IMR-90 (cell line): Measurements from ENCODE around the gene PTPN7. TPM values are rescaled to one million over a fixed set of nuclear protein-coding genes. Genes with fewer than 3 reads are reported as not detected.
"Not testable (repeated sequence)": the region's sequence is repeated elsewhere in the genome, so short reads cannot be mapped to it uniquely, and the experiment has no call there.

Source experiments
- ATAC-seq: fragments of 200-7000 bp; cut with Tn5 transposase; 2 replicates; pipeline ENCODE4 v1.9.1; 2020; ENCODE audit warnings: low read depth, mild to moderate bottlenecking, moderate library complexity
- BruUV-seq: library from RNA; stranded (reverse); fragments of 400-500 nt; replicated peaks from 2 replicates; lab custom pipeline; 2021; lab: Mats Ljungman, UMichigan
- CTCF ChIA-PET: fragments of 300-600 bp; formaldehyde crosslinking; extraction: SDS; loops from one replicate; lab custom pipeline; 2021; ENCODE audit warnings: antibody characterized with exemption; lab: Yijun Ruan, JAX
- POLR2A ChIA-PET: fragments of 300-600 bp; sonication (Branson Sonifier 250); formaldehyde crosslinking; loops from one replicate; lab custom pipeline; 2022; ENCODE audit warnings: antibody characterized with exemption; ENCODE audit not compliant: unreplicated experiment; lab: Charles Lee
- DNase-seq: peaks from one replicate; pipeline ENCODE4 v3.0.0; 2013
- H2AFZ ChIP-seq: replicated peaks from 2 replicates; pipeline ENCODE3; 2013; ENCODE audit warnings: low read length, mild to moderate bottlenecking; ENCODE audit not compliant: poor library complexity
- H2AK5ac ChIP-seq: 2 replicates; pipeline ENCODE4 v1.6.1; 2013; ENCODE audit warnings: low read depth, low read length, inconsistent platforms
- H2AK9ac ChIP-seq: replicated peaks from 2 replicates; pipeline ENCODE3; 2013; ENCODE audit warnings: mild to moderate bottlenecking, low read depth, low read length, moderate library complexity; ENCODE audit not compliant: poor library complexity
- H2BK120ac ChIP-seq: 2 replicates; pipeline ENCODE4 v1.6.1; 2013; ENCODE audit warnings: low read depth, low read length, inconsistent platforms
- H2BK15ac ChIP-seq: 3 replicates; pipeline ENCODE4 v1.6.1; 2013; ENCODE audit warnings: low read depth, low read length, inconsistent platforms
- H2BK20ac ChIP-seq: 2 replicates; pipeline ENCODE4 v1.6.1; 2013; ENCODE audit warnings: low read depth, mild to moderate bottlenecking, inconsistent platforms, low read length, moderate library complexity
- H2BK5ac ChIP-seq: 2 replicates; pipeline ENCODE4 v1.6.1; 2013; ENCODE audit warnings: mild to moderate bottlenecking, low read depth, low read length, inconsistent platforms; ENCODE audit not compliant: poor library complexity, severe bottlenecking
- H3K14ac ChIP-seq: replicated peaks from 2 replicates; pipeline ENCODE4 v1.6.1; 2013; ENCODE audit warnings: low read depth, low read length, inconsistent platforms
- H3K18ac ChIP-seq: 2 replicates; pipeline ENCODE4 v1.6.1; 2013; ENCODE audit warnings: low read depth, low read length, control low read depth
- H3K23ac ChIP-seq: 2 replicates; pipeline ENCODE4 v1.6.1; 2013; ENCODE audit warnings: low read depth, low read length, inconsistent platforms
- H3K27ac ChIP-seq: 2 replicates; pipeline ENCODE4 v1.5.1; 2013; ENCODE audit warnings: mild to moderate bottlenecking, control low read depth, low read length; ENCODE audit not compliant: insufficient read depth
- H3K27me3 ChIP-seq: 2 replicates; pipeline ENCODE4 v1.6.1; 2013; ENCODE audit warnings: low read length; ENCODE audit not compliant: control insufficient read depth, insufficient read depth
- H3K36me3 ChIP-seq: 2 replicates; pipeline ENCODE4 v1.6.1; 2013; ENCODE audit warnings: low read length, mixed read lengths; ENCODE audit not compliant: control insufficient read depth, insufficient read depth
- H3K4ac ChIP-seq: 2 replicates; pipeline ENCODE4 v1.6.1; 2013; ENCODE audit warnings: low read depth, low read length, inconsistent platforms
- H3K4me1 ChIP-seq: 2 replicates; pipeline ENCODE4 v1.6.1; 2013; ENCODE audit warnings: low read length, mixed read lengths; ENCODE audit not compliant: control insufficient read depth, insufficient read depth
- H3K4me2 ChIP-seq: 2 replicates; pipeline ENCODE4 v1.6.1; 2013; ENCODE audit warnings: low read depth, mild to moderate bottlenecking, control low read depth, low read length, moderate library complexity
- H3K4me3 ChIP-seq: 2 replicates; pipeline ENCODE4 v1.5.1; 2013; ENCODE audit warnings: low read depth, mild to moderate bottlenecking, control low read depth, low read length, moderate library complexity; ENCODE audit not compliant: insufficient read depth
- H3K56ac ChIP-seq: 2 replicates; pipeline ENCODE4 v1.6.1; 2013; ENCODE audit warnings: low read length, inconsistent platforms; ENCODE audit not compliant: insufficient read depth; ENCODE audit errors: extremely low read depth
- H3K79me1 ChIP-seq, 2 experiments: 2 replicates each; pipeline ENCODE4 v1.6.1; 2013; ENCODE audit warnings: low read length in 2 of 2, inconsistent platforms in 1 of 2, low read depth in 1 of 2
- H3K9ac ChIP-seq: 2 replicates; pipeline ENCODE4 v1.6.1; 2013; ENCODE audit warnings: low read depth, low read length, control low read depth
- H3K9me1 ChIP-seq: 2 replicates; pipeline ENCODE4 v1.6.1; 2013; ENCODE audit warnings: low read length, inconsistent platforms; ENCODE audit not compliant: insufficient read depth
- H3K9me3 ChIP-seq: 2 replicates; pipeline ENCODE4 v1.6.1; 2013; ENCODE audit warnings: low read length; ENCODE audit not compliant: control insufficient read depth, insufficient read depth
- H4K20me1 ChIP-seq: 2 replicates; pipeline ENCODE4 v1.6.1; 2013; ENCODE audit warnings: low read length, inconsistent platforms; ENCODE audit not compliant: insufficient read depth
- H4K5ac ChIP-seq: 2 replicates; pipeline ENCODE4 v1.6.1; 2013; ENCODE audit warnings: mild to moderate bottlenecking, low read depth, low read length, control low read depth
- H4K8ac ChIP-seq, 2 experiments: 2 replicates each; pipeline ENCODE4 v1.6.1; 2013; ENCODE audit warnings: low read depth in 2 of 2, low read length in 2 of 2, control low read depth in 1 of 2, inconsistent platforms in 1 of 2
- H4K91ac ChIP-seq: 2 replicates; pipeline ENCODE4 v1.6.1; 2013; ENCODE audit warnings: low read depth, low read length, inconsistent platforms; ENCODE audit not compliant: insufficient read depth
- WGBS, 2 experiments: methylation state at CpG; one replicate each; pipeline versions ENCODE4 v1.1.5 to v1.1.7; 2013; ENCODE audit warnings: missing lambda C conversion rate in 2 of 2; ENCODE audit not compliant: insufficient read length in 1 of 2; ENCODE audit errors: extremely low coverage in 2 of 2; 5-methylcytosine and 5-hydroxymethylcytosine counted together
- dilution Hi-C: fragments of 300-500 bp; cut with HindIII; formaldehyde crosslinking; loops from one replicate; pipeline ENCODE4 v1.14.3; 2018; ENCODE audit warnings: low sequenced_read_pairs; ENCODE audit not compliant: unreplicated experiment
- in situ Hi-C: fragments of 300-500 bp; cut with MboI; formaldehyde crosslinking; loops from 3 replicates; pipeline ENCODE4 v1.14.3; 2019; ENCODE audit warnings: low sequenced_read_pairs, inconsistent platforms, mixed read lengths
- intact Hi-C: fragments of 100-400 bp; cut with micrococcal nuclease; formaldehyde crosslinking; loops from 2 replicates; pipeline ENCODE4 v1.10.0; 2022
- polyA plus RNA-seq, 3 experiments: library from polyadenylated mRNA; depleted of rRNA; stranded (reverse); fragments of >200 nt; gene quantifications; 2 replicates each; pipeline ENCODE4 v1.2.3, GENCODE V29; 2012; ENCODE audit warnings: low replicate concordance in 1 of 3
- total RNA-seq: library from RNA; depleted of rRNA; stranded (reverse); fragments of >200 nt; gene quantifications from 2 replicates; pipeline ENCODE4 v1.2.3, GENCODE V29; 2012

The PTPN7 gene
- total and polyA plus RNA-seq, 2 of the 4 experiments (the other 2 are of a cell fraction), result 0.05 TPM; not detected in 1

DNA sequence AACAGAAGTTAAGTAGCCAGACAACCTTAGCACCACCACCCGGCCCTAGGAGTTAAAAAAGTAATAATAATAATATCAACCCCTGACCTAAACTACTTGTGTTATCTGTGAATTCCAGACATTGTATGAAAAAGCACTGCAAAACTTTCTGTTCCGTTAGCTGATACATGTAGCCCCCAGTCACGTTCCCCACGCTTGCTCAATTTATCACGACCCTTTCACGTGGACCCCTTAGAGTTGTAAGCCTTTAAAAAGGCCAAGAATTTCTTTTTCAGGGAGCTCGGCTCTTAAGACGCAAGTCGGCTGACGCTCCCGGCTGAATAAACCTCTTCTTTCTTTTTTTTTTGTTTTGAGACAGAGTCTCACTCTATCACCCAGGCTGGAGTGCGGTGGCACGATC, 6.7 kb upstream of the PTPN7 start:
- H2BK15ac ChIP-seq, H3K79me1 ChIP-seq, H3K36me3 ChIP-seq, H3K4me1 ChIP-seq, H3K4ac ChIP-seq, H3K9me3 ChIP-seq, H3K4me3 ChIP-seq, H4K20me1 ChIP-seq, H3K14ac ChIP-seq, H2AK9ac ChIP-seq, DNase-seq, H2AK5ac ChIP-seq, BruUV-seq, H3K4me2 ChIP-seq, dilution Hi-C loops, H3K9me1 ChIP-seq, H2AFZ ChIP-seq, H4K5ac ChIP-seq, H4K8ac ChIP-seq, H2BK20ac ChIP-seq, H2BK120ac ChIP-seq, H3K9ac ChIP-seq, ATAC-seq, in situ Hi-C loops, H3K18ac ChIP-seq, POLR2A ChIA-PET, H3K27ac ChIP-seq, H4K91ac ChIP-seq, H2BK5ac ChIP-seq, H3K56ac ChIP-seq, H3K23ac ChIP-seq: not testable (repeated sequence)
- intact Hi-C loops, result loop anchor here (10.0 kb wide), 1 partner anchor 892 kb away; no protein-coding TSS in a partner anchor
- peaks cover 45% of the 10 kb centered on the region for H3K27me3 ChIP-seq
- WGBS, 2 experiments, result 50% methylated on average over 2 of the region's 13 CpGs; no CpG with 5 or more reads in 1 of the 2 experiments
- CTCF ChIA-PET, result interaction anchor here (1.0 kb wide), 1 partner anchor 12 kb away, joined by 5 read pairs; no protein-coding TSS in a partner anchor
